ENCODE data around the gene CCR6. TPM values are rescaled to one million over a fixed set of nuclear protein-coding genes. Genes with fewer than 3 reads are reported as not detected.

The CCR6 gene
- total RNA-seq, 1 donor from 2014 or later: not detected

DNA sequence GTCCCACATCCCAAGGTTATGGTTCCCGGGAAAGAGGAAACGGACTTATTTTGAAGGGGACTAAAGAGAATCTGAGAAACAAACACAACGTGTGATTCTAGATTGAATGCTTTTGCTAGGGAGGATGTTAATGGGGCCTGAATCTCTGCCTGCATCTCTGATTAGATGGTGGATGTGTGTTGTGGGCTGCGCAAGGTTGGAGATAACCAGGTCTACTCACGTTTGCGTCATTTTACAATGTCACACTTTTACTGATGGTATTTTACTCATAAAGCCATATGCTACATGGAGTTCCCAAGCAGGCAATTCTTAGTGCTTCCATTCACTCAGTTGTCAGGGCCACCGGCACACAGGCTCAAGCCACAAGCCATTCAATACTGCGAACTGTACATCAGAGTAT is 23.2 kb upstream of the CCR6 start:
- DNase-seq: no peak

DNA sequence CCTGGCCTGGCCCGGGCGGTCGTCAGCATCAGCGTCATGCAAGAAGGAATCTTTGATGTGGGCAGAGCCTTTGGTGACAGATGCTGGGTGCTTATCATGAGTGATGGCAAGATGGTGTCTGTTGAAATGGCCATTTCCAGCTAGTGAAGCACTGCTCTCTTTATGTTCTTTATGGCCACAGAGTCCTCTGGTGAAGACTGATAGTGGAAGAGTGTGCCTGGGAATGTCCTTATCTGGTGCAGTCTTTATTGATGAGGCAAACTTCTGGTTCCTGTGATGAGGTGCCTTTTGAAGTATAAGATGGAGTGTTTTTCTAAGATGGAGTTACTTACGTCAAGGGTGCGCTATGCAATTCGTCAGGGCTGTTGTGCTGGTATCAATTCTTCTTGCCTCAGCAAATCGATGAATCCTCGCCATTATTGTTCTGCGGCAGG is 22.6 kb upstream of the CCR6 start:
- DNase-seq: no peak

DNA sequence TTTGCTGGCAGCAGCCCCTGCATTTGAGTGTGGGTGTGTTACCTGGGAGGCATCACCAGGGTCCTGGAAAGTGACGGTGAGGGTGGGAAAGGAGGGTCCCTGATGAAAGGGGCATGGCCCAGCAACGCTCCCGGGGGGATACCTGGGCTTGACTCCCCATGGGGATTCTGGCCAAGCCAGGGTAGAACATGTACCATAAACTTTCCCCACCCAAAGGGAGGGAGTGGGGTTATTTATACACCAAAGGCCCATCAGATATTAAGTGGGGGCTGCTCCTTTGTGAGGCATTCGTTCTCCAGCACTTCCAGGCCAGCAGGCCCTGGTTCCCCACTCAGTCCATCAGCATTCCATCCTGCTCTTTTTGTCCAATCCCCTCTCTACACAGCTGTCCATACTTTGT is 20.6 kb upstream of the CCR6 start:
- DNase-seq: no peak

DNA sequence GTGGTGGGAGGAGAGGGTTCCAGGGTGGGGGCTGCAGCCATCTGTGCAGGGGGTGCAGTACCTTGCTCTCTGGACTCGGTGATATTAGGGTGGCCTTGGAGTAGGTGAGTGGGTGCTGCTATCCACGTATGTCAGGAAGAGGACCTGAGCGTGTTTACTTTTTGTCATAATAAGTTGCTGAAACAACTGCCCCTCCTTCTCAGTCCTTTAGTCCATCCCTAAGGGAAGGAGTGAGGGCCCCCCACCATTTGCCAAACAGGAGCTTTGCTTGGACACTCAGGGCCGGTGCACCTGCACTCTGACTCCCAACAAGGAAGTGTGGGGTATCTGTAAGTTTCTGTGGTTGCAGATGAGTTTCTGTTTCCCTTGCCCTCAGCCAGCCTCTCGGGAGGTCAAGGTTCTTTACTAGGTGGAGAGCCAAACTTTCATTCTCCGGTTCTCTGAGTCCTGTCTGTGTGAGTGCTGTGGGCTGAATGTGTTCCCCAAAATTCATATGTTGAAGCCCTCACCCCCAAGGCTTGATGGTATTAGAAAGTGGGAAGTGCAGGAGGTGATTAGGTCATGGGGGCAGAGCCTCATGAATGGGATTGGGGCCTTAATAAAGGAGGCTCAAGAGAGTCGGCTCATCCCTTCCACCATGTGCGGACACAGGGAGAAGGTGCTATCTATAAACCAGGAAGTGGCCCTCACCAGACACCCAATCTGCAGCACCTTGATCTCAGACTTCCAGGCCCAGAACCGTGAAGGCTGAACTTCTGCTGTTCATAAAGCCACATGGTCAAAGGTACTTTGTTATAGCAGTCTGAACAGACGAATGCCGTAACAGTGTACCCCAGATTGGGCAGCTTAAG is 19.6 kb upstream of the CCR6 start:
- DNase-seq: no peak

DNA sequence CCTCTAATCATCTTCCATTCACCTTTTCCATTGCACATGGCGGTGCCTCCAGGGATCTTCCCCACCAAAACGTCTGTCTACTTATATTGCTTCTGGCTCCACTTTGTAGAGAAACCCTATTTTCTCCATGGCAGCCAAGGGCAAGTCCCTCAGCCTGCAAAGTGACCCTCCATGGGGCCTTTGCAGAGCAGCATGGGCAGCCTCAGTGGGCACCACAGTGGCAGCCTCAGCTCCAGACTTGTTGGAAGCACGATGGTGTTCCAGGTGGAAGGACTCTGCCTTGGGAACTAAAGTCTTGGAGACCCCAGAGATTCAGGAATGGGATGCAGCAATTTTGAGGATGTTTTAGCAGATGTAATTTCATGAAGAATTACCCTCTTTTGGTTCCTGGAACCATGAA is 18.5 kb upstream of the CCR6 start:
- DNase-seq: no peak

DNA sequence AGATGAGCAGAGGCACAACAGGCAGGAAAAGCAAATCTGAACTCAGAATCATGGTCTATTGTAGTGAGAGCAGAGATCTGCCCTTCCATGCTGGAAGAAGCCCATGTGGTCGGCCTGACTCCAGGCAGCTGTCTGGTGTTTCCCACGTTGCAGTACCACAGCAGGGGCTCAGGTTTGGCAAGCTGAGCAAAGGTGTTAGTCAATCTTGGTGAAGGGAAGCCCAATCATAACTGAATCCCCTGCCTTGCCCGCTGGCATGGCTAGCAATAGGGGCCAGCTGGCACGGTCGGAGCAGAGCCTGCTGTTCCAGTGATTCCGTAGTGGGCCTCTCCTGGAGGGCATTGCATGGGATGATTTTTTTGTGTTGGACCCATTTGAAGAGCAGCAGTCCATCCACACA is 17.8 kb upstream of the CCR6 start:
- DNase-seq: no peak

DNA sequence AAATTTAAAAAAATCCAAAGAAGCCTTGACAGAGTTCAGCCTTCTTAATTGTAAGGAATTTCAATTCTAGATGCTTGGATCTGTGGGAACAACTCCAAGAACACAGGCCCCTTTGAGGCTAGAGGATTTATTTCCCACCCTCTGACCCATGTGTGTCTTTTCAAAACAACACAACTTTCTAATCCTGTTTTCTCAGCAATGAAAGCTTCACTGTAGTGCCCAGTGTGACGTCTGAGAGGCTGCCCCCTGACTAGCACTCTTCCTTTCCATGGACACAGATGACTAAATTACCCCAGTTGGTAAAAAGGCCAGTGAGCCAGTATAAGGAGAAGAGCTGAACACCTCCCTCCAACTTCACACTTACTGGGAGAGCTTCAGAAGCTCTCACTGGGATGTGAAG is 16.5 kb upstream of the CCR6 start:
- DNase-seq: no peak

DNA sequence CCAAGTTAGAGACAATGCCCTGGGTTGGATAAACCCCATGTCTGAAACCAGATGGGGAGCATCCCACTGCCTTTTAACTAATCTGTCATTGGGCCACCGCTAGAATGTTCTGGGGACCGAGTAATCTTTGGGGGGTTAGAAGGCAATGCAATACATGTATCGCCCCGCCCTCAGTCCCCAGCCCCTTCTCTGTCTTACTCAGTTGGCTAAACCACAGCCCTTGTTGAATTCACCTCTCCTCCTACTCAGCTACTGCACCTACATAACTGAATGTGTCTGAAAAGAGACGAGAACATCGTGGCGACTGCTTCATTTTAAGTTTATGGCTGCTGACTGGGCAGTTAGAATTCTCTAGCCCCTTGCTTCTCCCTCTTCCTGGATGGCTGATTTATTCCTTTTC is 15.1 kb upstream of the CCR6 start:
- no peak for DNase-seq

DNA sequence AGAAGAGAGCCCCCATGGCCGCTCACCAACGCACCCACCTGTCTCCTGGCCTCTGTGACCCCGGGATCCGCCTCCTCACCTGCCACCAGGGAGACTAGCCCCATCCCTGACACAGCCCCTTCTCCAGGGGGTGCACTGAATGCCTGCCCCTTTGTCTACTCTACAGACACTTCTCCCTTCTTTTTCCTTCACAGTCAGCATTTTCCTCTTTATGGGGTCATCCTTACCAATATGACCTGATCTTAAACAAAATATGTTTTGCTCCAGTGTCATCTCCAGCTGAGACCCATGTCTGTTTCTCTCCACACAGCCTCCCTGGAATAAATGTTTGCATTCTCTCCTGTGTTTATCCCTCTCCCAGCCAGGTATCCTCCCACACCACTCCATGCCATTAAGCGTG is 14.6 kb upstream of the CCR6 start:
- no peak for DNase-seq

DNA sequence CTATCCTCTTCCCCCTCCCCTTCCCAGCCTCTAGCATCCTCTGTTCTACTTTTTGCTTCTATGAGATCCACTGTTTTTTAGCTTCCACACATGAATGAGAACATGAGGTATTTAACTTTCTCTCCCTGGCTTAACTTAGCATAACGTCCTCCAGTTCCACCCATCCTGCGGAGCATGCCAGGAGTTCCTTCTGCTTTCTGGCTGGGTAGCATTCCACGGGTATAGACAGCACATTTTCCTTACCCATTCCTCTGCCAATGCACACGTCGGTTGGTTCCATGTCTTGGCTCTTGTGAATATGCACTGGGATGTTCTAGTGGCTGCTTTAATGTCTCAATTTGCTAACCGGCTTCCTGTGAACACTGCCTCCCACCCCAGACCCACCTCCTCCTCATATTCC is 13.2 kb upstream of the CCR6 start:
- no peak for DNase-seq

DNA sequence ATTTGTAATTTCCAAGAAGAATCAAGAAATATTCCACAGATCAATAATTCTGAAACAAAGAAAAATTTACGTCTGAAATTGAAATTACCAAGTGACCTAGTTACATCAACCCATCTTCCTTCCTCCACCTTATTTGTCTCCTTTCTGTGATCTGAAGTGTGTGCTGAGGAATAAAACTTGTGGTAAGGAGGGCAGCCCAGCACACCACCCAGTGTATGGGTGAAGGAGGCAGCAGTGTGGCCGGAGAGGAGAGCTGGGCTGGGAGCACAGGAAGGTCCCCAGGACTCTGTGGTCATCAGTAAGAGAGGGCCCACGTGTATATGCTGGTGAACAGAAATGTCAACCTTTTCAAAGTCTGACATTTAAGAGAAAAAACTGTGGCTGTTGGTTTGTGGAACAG is 11.3 kb upstream of the CCR6 start:
- DNase-seq: no peak

DNA sequence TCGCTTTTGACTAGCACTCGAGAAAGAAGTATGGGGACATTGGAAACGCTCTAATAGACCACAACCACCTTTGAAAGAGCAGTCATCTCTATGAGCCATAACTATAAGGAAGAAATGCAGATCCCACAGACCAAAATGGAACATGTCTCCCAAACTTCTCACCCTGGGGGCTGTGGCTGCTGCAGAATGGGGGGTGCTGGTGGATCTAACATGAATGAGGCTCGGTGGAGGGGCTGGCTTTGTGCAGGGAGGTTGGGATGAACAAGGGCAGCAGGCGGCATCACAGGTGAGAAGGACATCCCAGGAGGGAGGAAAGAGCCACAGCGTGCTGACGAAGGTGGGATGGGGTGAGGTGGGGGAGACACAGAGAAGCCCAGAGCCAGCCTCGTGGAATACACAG is 10.5 kb upstream of the CCR6 start:
- DNase-seq: no peak

DNA sequence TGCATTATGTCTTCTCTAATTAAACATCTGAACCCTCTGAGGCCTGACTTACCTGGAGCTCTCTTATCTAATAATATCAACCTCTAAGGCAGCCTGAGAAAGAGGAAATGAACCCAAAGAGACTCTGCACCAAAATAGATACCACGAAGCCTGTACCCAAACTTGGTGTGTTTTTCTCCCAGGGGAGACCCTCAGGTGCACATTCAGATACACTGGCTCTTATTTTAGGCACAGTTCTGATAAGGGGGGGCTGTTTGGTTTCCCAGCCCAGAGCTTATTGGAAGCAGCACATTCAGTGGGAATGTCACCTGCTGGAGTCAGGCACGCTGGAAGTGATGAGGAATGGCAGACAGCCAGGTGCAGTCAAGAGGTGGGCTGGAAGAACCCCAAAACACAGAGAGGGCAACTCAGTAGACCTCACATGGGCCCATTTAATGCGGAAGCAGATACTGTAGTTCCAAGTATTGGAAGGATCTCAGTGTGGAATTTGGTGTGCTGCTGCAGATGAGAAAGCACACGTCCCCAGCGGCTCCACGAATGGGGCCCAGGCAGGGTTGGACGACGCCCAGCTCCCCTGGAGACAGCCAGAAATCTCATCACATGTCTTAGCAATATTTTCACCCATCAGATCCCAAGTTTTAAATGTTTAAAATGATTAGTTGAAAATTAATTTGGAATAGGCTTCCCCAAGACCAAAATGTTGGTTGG is 9.7 kb upstream of the CCR6 start:
- no peak for DNase-seq

DNA sequence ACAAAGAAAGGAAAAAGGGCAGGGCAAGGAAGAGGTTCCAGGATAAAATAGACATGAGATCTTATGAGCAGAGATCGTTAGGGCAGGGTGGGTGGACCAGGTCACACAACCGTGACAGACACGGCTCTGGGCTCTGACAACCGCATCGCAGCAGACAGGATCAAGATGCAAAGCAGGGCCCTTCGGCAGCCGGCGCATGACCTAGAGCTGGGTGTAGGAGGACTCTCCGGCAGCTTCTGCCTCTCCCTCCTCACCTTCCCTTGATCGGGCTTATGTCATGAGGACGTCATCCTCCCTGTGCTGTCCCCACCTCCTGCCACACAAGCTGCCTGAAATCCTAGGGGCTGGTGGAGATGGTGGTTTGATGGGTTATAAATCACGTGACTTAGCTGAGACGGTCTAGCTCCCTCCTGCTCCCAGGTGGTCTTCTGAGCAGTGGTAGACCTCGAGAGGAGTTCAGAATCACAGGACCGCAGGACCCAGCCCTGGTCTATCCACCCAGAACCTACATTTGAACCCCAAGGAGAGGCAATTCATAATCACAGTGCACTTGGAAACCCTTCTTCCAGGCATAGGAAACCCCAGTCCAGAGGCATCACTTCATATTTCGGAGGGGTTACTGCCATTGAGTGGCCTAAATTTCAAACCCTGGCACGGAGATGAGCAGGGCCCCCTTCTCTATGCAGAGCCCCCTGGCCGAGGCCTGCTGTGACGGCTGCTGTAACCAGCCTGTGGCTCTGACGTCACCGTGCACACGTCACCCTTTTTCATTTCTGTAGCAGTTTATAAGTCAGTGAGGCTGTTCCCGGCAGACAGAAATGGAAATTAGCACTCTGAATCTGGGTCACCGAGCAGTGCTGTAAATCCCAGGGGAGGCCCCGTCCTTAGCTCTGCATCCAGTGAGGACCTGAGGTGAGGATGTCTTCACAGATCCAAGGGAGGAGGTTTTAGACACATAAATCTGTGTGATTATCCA is 8.7 kb upstream of the CCR6 start:
- DNase-seq: no peak

DNA sequence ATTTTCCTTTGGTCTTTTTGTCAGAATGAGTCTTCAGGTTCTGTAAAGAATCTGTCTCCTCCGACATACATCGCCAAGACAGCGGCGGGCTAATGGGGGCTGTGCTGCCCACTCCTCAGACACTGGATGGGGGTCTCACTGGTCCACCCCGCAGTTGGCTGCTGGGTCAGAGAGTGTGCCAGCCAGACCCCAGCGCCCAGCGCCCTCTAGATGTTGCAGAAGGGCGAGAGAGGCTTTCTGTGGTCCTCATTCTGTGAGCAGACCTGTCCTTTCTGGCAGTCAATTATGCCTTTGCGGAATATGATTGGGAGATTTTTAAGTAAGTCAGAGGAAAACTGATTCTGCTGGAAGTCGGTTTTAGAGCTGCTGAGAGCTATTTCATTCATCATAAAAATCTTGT is 7.8 kb upstream of the CCR6 start:
- DNase-seq: no peak

DNA sequence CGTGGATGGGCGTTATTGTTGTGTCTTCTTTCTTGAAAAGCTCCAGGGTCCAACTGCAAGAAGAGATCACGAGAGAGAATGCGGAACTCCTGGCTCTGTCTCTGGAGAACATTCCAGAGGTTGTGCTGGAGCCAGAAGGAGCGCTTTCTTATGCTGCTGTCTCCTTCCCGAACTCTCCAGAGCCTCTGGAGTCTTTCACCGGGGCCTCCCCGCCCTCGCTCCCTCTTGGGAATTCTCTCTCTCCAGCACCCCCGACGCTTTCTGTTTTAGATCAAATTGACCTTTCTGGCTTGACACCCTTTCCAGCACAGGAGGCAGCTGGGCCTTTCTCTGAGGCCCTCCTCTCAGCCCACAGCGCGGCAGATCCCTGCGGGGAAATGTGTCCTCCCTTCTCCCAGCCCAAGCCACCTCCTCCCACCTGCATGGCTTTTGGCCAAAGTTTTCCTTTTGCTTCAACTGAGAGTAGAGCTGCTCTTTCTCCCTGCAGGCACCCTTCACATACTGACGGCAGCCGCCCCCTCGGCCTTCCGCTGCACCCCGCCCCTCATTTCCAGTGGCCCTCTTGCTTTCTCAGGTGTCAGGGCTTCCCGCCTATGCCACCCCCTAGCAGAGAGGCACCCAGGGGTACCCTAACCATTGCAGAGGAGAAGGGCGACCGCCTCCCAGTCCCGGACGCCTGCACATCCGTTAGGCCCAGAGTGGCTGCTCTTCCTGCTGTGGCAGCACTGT is 6.6 kb upstream of the CCR6 start:
- no peak for DNase-seq

DNA sequence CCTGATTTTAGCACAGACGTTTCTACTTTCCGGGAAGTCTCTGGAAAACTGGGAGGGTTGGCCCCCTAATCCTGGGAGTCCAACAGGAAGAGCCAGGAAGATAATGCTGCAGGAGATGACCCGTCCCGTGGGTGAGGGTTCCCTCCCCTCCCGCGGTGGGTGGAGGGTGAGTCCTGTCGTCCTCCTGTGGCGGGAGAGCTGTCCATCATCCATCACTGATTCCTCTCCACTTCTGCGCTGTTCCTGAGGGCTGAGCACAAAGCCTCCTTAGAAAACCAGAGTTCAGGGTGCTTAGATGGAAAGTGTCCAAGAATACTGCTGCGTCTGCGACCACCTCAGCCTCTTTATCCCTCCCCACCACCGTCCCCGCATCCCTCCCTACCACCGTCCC is 6.1 kb upstream of the CCR6 start:
- DNase-seq: no peak

DNA sequence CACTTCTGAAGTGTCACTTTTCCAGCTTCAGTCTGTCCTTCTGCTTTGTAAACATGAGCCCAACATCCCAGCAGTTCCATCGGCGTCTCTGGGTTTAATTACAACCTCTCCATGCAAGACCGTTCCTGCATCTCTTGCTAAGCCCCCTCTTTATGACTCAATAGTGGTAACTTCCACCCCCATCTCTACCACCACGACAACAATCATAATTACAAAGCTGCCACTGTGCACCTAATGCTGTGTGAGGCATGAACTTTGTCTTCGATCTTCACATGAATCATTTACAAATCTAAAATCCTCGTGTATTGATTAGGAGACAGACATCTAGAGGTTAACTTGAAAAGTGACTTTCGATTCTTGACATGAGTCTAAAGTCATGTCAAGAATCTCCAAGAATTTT is 4.9 kb upstream of the CCR6 start:
- DNase-seq: no peak

DNA sequence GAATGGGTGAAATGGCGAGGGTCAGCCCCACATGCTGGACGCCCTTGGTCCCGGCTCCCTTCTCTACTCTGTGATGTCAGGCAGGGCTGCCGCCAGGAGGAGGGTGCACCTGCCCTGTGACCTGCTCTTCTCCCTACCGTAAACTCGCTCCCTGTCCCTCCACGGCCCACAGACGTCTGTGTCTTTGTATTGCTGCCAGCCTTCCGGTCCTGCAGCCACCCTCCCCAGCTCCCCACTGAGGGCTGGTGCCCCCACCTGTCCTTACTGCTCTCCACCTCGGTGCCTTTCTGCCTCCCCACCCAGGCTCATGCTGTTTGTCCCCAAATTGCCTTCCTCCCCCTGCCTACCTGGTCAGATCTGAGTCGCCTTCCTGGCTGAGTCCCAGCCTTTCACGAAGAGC is 4.1 kb upstream of the CCR6 start:
- no peak for DNase-seq

DNA sequence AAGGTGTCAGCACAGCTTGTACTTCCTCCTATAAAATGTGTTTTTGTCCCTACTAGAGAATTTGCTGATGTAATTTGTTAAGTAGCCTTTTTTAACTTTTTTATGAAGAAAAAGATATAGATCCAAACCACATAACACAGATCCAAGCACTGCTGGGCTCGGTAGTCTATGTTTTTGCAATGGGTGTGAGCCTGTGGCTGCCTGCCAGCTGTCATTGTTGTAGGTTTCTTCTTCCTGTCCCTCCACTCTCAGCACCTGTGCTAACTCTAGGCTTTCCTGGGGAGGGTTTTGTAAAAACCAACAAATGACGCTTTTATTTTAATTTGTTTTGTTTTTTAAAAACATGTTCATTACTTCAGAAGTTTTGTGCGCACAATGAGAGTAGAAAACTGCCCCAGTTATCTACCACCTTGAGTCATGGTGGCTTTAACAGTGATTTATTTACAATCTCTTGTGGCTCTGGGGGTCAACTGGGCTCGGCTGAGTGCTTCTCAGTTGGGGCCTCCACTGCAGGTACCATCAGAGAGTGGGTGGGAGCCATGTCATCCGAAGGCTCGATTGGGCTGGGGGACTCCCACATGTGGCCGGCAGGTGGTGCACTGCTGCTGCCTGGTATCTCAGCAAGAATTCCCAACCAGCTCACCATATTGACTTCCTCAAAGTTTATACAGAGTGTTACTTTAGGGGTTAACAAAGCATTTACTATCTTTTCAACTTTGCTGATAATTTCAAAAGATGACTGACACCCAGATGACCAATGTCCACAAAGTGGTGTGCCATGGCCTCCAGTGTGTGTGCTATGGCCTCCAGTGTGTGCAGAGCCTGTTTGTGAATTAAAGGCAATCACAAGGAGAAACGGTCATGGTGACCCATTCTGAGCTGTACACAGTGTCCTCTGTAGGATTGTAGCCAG is 3.0 kb upstream of the CCR6 start:
- DNase-seq: no peak

DNA sequence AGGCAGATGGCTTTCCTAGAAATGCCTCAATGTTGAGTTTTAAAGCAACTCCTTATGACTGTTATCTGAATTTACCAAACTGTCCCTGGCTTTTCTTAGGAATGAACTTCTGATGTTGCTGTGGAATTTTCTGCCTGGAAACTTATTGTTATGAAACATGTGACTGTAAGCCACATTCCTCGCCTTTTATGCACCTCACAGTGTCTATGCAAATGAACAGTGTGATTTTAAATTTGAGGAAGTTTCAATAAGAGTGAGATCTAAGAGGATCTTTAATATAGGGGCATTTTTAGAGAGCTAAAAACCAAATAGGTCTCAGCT is 2.4 kb upstream of the CCR6 start:
- no peak for DNase-seq
